ENCODE results near the gene SKIC2. TPM values are rescaled to one million over a fixed set of nuclear protein-coding genes. Genes with fewer than 3 reads are reported as not detected.

The SKIC2 gene
- total and polyA plus RNA-seq, 10 of the 15 experiments (the other 5 are each of a cell fraction or from before 2014, with no cell fraction given) = 3.3 to 79.2 (median 32.5) TPM

DNA sequence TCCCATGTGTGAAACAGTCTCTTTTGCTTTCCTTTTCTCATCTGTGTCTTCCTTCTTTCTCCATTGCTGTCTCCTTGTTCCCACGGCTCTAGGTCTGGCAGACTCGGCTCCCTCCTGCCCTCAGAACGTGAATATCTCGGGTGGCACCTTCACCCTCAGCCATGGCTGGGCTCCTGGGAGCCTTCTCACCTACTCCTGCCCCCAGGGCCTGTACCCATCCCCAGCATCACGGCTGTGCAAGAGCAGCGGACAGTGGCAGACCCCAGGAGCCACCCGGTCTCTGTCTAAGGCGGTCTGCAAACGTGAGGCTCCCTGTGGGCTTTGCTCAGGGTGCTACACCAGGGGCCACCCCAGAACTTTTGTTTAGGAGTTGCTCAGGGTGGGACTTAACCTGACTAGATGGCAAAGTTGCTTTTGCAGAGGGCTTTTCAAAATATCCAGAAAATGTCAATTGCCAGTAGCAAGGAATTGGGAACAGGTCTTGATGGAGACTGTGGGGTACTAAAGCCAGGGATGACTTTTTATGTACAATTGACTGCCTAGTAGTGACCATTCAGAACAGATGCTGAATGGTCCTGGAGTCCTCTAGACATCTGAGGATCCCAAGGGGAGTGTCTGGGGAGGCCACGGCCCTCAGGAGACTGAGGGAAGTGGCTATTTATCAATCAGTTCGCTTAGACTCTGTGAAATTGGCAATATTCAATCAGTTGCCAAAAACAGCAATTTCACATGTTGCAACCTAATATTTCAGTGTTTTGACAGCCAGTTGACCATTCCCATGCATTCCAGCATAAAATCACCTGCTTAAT, 30.9 kb upstream of the SKIC2 start:
- no peak overlapping the region for H3K4me2 ChIP-seq (ENCODE audit: control insufficient read depth, insufficient read depth)
- intact Hi-C loops (cut with micrococcal nuclease; ENCODE audit: unreplicated experiment) = no loop called here
- H3K9ac ChIP-seq (ENCODE audit: control insufficient read depth, insufficient read depth, low read length) = no peak overlapping the region
- H3K36me3 ChIP-seq (ENCODE audit: control insufficient read depth in 2 of 2, insufficient read depth in 2 of 2, low read length in 1 of 2) = no peaks in the 10 kb centered on the region
- WGBS (ENCODE audit: insufficient coverage, insufficient replicate concordance, low lambda C conversion rate, missing lambda C conversion rate) = 26% methylated on average over 11 of the region's 11 CpGs
- peaks cover 1% of the 10 kb centered on the region; the same call in 1 of the 3 replicates for H3K9me3 ChIP-seq (replicated peaks; ENCODE audit: control insufficient read depth, insufficient read depth, low read length)
- in situ Hi-C loops (cut with MboI) = no loop called here
- ATAC-seq (no peak), FAIRE-seq (no peak), DNase-seq (ENCODE audit: low read depth, low spot score) (no peak)
- no peaks in the 10 kb centered on the region for H3K4me1 ChIP-seq (ENCODE audit: control insufficient read depth, insufficient read depth, low read length)
- H3K4me3 ChIP-seq = no peak overlapping the region
- TF ChIP-seq ZZZ3 (IDR thresholded peaks at IDR 0.05; ENCODE audit: control insufficient read depth, insufficient read length, low read depth) (no peak), ZNF622 (IDR thresholded peaks at IDR 0.05) (no peak), JUND (IDR thresholded peaks at IDR 0.05; ENCODE audit: low read depth, low read length) (no peak), KDM1A (IDR thresholded peaks at IDR 0.05; ENCODE audit: borderline replicate concordance) (no peak), RB1 (IDR thresholded peaks at IDR 0.05; ENCODE audit: borderline replicate concordance) (no peak)
- SMC1A ChIA-PET (ENCODE audit: uncharacterized antibody, unreplicated experiment) = no interaction called here
- CTCF ChIA-PET = interaction anchor here (1.0 kb wide), 1 partner anchor 191 kb away, joined by 3 read pairs; no protein-coding TSS in a partner anchor
- BruUV-seq (replicated peaks) = no TSS peak
- no peaks in the 10 kb centered on the region for H4K20me1 ChIP-seq (ENCODE audit: control insufficient read depth, insufficient read depth)
- RAD21 ChIA-PET (ENCODE audit: unreplicated experiment) = no interaction called here
- H3K27me3 ChIP-seq (replicated peaks in 1 of 2; ENCODE audit: control insufficient read depth in 2 of 2, insufficient read depth in 2 of 2, low read length in 1 of 2) = no peaks in the 10 kb centered on the region
- POLR2A ChIA-PET = no interaction called here
- no peak overlapping the region for H3K27ac ChIP-seq (ENCODE audit: control insufficient read depth, insufficient read depth)
- no peak overlapping the region for H2AFZ ChIP-seq (ENCODE audit: control insufficient read depth, low read depth, low read length)
- no peaks in the 10 kb centered on the region for H3K79me2 ChIP-seq (ENCODE audit: control insufficient read depth, insufficient read depth, low read length)

DNA sequence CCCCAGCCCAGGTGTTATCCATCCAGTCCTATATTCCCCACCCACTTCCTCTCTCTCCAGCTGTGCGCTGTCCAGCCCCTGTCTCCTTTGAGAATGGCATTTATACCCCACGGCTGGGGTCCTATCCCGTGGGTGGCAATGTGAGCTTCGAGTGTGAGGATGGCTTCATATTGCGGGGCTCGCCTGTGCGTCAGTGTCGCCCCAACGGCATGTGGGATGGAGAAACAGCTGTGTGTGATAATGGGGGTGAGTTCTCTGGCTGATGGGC, 30.4 kb upstream of the SKIC2 start:
- Histone ChIP-seq H3K36me3 (ENCODE audit: control insufficient read depth in 2 of 2, insufficient read depth in 2 of 2, low read length in 1 of 2) (no peaks in the 10 kb centered on the region), H3K9me3 (replicated peaks; ENCODE audit: control insufficient read depth, insufficient read depth, low read length) (peaks cover 1% of the 10 kb centered on the region; the same call in 1 of the 3 replicates), H3K79me2 (ENCODE audit: control insufficient read depth, insufficient read depth, low read length) (no peaks in the 10 kb centered on the region), H4K20me1 (ENCODE audit: control insufficient read depth, insufficient read depth) (no peaks in the 10 kb centered on the region), H3K4me1 (ENCODE audit: control insufficient read depth, insufficient read depth, low read length) (no peaks in the 10 kb centered on the region), H2AFZ (ENCODE audit: control insufficient read depth, low read depth, low read length) (no peak overlapping the region), H3K4me3 (no peak overlapping the region), H3K27me3 (replicated peaks in 1 of 2; ENCODE audit: control insufficient read depth in 2 of 2, insufficient read depth in 2 of 2, low read length in 1 of 2) (no peaks in the 10 kb centered on the region), H3K27ac (ENCODE audit: control insufficient read depth, insufficient read depth) (no peak overlapping the region), H3K4me2 (ENCODE audit: control insufficient read depth, insufficient read depth) (no peak overlapping the region), H3K9ac (ENCODE audit: control insufficient read depth, insufficient read depth, low read length) (no peak overlapping the region)
- no TSS peak for BruUV-seq (replicated peaks)
- ChIA-PET CTCF (no interaction called here), SMC1A (ENCODE audit: uncharacterized antibody, unreplicated experiment) (no interaction called here), RAD21 (ENCODE audit: unreplicated experiment) (no interaction called here), POLR2A (interaction anchor here (0.5 kb wide), 1 partner anchor 367 kb away, joined by 7 read pairs; no protein-coding TSS in a partner anchor)
- WGBS (ENCODE audit: insufficient coverage, insufficient replicate concordance, low lambda C conversion rate, missing lambda C conversion rate) = 69% methylated on average over 9 of the region's 9 CpGs
- DNase-seq (ENCODE audit: low read depth, low spot score) = no peak
- no peak for TF ChIP-seq RAD21 (IDR thresholded peaks at IDR 0.05; ENCODE audit: insufficient read depth, low read depth, low read length)
- no peak for TF ChIP-seq SREBF1 (IDR thresholded peaks at IDR 0.05; ENCODE audit: low read length)
- TF ChIP-seq CREM (IDR thresholded peaks at IDR 0.05; ENCODE audit: low read depth) = no peak
- TF ChIP-seq ZNF24 (IDR thresholded peaks at IDR 0.05) = no peak
- no peak for TF ChIP-seq NFXL1 (IDR thresholded peaks at IDR 0.05; ENCODE audit: borderline replicate concordance)
- no peak for TF ChIP-seq POLR2AphosphoS5 (IDR thresholded peaks at IDR 0.05; ENCODE audit: low read length)
- TF ChIP-seq RFX5 (IDR thresholded peaks at IDR 0.05; ENCODE audit: low read depth, low read length) = no peak
- TF ChIP-seq IKZF2 (IDR thresholded peaks at IDR 0.05) = no peak
- no peak for TF ChIP-seq ASH2L (IDR thresholded peaks at IDR 0.05; ENCODE audit: borderline replicate concordance, low read depth)
- no peak for TF ChIP-seq RELA (IDR thresholded peaks at IDR 0.05; ENCODE audit: borderline replicate concordance, partially characterized antibody)
- TF ChIP-seq CHD2 (IDR thresholded peaks at IDR 0.05; ENCODE audit: borderline replicate concordance, low read depth, low read length) = no peak
- TF ChIP-seq TCF7 (IDR thresholded peaks at IDR 0.05; ENCODE audit: borderline replicate concordance) = no peak
- no peak for TF ChIP-seq ZSCAN29 (IDR thresholded peaks at IDR 0.05)
- no peak for FAIRE-seq
- ATAC-seq = no peak
- intact Hi-C loops (cut with micrococcal nuclease; ENCODE audit: unreplicated experiment) = no loop called here
- in situ Hi-C loops (cut with MboI) = no loop called here

Data from GM12878 (cell line).